HG03196 (cell line): ENCODE data around the gene NELFB.
A peak's percentile ranks its signal among the peaks of the same experiment; 100 is the strongest.

Experiments
- ATAC-seq: cut with Tn5 transposase; IDR thresholded peaks from one replicate; pipeline ENCODE4 v1.9.1; 2021; ENCODE audit not compliant: unreplicated experiment

Gene NELFB

DNA sequence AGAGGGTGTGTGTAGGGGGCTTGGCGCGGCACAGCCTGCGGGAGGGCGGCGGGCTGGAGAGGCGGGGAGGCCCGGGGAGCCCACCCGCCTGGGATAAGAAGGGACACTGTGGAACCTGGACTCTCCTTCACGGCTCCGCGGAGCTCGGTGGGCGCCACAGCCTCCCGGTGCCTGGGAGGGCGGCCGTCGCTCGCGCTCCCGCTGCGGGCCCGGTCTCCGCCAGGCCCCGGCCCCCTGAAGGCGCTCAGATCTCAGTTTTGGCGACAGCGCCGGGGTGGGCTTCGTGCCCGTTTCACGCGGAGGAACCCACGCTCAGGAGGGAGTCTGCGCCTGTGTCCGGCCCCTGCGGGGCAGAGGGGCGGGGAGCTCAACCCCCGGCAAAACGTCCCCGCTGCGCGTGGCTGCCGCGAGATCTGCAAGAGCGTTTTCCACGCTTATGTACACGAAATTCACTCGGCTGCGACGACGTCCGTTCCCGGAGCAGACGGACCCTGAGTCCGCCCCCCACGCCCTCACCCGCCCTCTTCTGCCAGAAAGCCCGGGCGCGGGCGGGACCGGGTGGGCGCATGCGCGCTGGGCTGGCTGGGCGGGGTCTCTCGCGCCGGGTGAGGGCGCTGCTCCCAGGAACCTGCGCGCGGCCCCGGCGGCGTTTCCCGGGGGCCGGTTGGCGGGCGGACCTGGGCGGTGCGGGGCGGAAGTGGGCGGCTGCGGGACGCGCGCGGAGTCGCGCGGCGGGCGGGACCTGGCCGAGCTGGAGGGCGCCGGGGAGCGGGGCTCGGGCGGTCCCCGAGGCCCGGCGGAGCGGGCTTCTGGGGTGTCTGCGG, at the start of gene NELFB:
Gene NELFB (plus strand): TSS at position 704 of the 824 bp plus-strand sequence.
- peak; percentile 71 for ATAC-seq

DNA sequence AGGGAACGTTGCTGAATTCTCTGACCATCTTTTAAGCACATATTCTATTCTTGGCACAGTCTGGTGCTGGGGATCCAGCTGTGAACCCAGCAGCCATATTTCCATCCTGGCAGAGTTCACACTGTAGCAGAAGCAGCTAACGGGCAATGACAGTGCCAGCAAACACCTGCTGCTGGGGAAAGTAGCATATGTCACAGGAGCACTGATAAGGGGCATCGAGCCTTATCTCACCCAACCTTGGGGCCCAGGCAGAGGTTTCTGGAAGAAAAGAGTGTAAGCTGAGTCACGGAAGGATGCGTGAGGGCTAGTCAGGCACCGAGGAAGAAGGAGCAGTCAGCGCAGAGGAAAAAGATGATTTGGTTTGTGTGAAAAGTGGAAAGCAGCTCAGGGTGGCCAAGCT, 48.5 kb upstream of the NELFB start:
- ATAC-seq = no peak

DNA sequence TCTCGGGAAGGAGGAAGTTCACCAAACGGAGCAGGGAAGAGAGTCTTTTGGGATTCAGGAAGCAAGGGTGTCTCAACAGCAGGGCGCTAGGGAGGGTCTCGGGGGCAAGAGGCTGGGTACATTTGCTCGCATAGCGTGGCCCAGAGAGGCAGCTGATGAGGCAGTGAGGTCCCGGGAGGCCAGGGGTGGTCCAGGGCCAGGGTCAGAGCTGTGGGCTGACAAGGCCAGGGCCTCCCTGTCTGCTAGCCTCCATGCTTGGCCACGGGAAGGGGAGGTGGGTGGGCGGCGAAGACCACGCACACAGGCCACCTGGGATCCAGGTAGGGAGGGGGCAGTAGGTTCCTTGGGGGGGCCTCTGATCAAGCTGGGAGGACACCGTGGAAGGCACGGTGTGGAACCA, 43.6 kb upstream of the NELFB start:
- ATAC-seq = no peak

DNA sequence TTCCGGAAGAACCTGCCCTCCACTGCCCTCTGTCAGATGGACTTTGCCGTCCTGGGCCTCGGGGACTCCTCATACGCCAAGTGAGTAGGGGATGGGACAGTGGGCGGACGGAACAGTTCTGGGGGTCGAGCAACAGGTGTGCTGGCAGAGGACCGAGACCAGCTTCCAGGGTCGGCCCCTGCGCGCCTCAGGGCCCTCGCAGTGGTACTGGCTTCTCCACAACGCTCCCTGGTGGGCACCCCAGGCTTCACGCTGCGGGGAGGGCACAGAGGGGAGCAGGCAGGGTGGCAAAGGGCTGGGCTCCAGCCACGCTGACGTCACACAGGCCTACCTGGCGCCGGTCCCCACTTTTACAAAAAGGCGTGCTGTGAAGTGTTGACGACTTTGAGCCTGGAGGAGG, 42.6 kb upstream of the NELFB start:
- no peak for ATAC-seq

DNA sequence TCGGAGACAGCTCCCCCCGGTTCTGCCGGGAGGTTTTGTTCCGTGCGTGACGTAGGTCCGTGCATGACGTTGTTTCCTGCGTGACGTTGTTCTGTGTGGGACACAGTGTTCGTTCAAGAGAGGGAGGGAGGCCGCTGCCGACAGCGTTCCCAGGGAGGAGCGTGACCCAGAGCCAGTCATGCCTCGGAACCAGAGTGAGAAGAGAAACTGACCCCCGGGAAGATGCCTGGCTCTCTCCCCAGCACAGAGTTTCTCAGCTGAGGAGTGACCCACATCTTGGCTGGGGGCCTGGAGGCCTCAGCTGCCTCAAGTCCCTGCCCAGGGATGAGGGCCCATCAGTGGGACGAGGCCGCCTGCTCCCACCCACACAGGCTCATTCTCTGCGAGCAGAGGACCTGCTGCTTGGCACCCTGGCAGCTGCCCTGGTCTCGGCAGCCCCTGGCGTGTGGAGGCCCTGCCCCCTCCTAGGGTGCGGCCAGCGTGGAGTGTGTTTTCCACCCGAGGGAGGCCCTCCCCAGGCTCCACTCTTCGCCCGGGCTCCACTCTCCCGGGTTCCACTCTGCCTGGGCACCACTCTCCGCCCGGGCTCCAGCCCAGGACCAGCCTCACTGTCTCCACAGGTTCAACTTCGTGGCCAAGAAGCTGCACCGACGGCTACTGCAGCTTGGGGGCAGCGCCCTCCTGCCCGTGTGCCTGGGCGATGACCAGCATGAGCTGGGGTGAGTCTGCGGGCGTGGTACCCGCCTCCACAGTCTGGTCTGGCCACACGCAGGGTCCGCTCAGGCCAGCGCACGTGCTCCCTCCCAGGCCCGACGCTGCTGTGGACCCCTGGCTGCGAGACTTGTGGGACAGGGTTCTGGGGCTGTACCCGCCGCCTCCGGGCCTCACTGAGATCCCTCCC, 41.7 kb upstream of the NELFB start:
- ATAC-seq = no peak

DNA sequence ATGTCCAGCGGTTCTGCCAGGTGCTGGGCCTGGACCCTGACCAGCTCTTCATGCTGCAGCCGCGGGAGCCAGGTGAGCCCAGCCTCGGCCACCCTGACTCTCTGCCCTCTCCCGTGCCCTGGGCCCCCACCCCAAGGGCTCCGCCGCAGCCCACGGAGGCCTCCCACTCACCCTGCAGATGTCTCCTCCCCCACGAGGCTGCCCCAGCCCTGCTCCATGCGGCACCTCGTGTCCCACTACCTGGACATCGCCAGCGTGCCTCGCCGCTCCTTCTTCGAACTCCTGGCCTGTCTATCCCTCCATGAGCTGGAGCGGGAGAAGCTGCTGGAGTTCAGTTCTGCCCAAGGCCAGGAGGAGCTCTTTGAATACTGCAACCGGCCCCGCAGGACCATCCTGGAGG, 40.5 kb upstream of the NELFB start:
- no peak for ATAC-seq

DNA sequence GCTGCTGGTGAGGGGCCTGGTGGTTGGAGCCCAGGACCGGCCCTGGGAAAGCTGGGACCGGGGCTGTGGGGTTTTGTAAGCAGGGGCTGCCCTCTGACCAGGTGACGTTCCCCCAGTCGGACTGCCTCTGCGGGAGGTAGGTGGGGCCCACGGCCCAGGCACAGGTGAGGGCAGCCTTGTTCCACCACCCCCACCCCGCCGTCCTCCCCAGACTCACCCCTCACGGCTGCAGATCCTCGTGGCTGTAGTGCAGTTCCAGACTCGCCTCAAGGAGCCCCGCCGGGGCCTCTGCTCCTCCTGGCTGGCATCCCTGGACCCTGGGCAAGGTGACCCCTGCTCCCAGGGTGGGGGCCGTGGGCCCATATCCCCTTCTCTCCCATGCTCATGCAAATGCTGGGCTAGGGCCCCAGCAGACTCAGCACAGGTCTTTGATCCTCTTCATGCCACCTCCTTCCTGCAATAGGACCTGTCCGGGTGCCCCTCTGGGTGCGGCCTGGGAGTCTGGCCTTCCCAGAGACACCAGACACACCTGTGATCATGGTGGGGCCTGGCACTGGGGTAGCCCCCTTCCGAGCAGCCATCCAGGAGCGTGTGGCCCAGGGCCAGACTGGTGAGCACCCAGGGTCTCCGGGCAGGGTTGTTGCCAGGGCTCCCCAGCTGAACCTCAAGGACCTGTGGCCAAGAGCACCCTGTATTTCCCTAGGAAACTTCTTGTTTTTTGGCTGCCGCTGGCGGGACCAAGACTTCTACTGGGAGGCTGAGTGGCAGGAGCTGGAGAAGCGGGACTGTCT, 39.7 kb upstream of the NELFB start:
- no peak for ATAC-seq

DNA sequence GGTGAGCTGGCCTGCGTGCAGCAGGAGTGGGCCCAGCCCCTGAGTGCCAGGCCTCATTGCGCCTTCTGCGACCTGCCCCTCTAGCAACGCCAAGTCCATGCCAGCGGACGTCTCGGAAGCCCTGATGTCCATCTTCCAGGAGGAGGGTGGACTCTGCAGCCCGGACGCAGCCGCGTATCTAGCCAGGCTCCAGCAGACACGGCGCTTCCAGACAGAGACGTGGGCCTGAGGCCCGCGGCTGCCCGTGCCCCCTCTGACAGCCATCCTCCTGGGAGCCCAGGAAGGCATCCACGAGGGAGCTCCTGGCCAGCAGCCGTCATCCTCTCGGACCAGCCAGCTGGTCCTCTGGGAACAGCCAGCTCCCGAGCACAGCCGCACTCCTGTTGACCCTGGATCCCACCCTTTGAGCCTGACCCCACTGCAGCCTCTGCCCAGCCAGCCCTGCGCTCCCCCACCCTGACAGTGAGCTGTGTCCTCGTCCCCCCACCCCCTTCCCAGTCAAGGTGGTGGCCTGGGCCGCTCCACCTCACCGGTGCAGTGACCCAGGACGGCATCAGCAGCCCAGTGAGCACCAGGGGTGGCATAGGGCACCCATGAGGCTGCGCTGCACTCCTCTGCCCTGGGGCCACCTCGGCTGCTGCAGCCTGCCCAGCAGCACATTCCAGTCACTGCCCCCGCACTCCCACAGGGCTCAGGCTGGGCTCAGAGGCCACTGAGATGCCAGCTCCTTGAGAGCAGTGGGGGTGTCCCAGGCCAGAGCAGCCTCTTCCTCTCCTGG, 38.8 kb upstream of the NELFB start:
- ATAC-seq = no peak

DNA sequence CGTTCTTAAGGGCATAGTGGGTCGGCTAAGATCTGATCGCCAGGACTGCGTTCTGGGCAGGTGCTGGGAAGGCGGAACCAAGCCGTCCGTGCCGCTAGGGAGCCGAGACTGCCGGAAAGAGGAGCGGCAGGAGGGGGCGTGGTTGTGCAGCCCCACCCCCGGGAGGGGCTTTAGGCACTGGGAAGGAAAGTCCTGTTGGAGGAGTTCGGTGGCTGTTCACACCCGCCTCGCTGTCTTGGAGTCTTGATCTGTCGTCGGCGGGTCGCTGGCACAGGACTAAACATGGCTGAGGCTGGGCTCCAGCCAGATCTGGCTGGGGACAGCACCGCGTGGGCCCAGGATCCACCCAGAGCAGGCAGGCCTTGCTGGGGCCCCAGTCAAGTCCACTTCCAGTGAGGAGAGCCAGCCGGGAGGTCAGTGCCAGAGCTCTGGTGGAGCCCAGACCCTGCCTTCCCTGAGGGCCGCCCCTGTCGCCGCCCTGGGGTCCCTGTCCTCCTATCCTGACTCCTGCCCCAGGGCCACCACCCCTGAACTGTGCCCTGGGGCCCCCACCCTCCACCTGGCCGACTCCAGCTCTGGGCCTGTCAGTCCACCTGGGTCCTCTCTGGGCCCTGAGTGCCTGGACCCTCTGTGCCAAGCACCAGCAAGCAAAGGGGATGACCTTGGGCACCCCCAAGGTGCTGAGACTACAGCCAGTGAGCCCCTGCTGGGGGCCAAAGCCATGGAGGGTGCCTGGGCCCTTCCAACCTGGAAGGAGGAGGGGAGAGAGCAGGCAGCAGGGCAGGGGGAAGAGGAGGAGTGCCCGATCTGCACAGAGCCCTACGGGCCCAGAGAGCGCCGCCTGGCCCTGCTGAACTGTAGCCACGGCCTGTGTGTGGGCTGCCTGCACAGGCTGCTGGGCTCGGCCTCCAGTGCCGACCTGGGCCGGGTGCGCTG, 37.6 kb upstream of the NELFB start:
- no peak for ATAC-seq

DNA sequence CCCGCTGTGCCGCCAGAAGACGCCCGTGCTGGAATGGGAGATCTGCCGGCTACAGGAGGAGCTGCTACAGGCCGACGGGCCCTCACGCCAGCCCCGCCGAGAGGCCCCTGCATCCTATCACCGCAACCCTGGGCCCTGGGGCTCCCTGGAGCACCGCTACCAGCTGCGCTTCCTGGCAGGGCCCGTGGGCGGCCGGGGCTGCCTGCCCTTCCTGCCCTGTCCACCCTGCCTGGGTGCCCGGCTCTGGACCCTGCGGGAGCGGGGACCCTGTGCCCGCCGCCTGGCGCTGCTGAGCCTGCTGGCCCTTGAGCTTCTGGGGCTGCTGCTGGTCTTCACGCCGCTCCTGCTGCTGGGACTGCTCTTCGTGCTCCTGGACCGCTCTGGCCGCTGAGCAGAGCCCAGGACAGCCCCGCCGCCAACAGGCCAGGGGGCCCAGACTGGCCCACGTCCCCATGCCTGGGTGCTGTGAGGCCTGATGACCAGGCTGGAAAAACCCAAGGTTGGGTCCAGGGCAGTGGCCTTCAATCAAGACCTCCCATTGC, 36.8 kb upstream of the NELFB start:
- no peak for ATAC-seq

DNA sequence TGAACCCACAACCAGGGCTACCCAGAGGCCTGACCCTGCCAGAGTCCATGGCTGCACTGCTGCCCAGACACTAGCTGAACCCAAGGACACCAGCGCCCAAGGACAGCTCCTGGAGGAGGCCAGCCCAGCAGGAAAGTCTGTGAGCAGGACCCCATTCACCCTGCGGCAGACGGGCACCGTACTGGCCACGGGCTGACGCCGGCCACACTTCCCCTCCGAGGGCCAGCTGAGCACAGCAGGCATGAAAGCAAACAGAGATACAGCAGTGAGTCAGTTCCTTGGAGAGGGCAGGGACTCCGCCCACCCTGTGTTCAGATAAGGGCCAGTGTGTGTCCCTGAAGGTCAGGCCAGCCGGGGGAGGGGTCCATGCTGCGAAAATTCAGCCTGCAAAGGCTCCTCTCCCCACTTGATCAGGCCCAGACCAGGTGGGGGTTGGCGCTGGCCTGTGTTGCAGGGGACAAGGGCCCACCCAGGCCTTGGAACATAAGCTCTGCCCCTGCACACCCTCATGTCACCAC, 36.3 kb upstream of the NELFB start:
- no peak for ATAC-seq

DNA sequence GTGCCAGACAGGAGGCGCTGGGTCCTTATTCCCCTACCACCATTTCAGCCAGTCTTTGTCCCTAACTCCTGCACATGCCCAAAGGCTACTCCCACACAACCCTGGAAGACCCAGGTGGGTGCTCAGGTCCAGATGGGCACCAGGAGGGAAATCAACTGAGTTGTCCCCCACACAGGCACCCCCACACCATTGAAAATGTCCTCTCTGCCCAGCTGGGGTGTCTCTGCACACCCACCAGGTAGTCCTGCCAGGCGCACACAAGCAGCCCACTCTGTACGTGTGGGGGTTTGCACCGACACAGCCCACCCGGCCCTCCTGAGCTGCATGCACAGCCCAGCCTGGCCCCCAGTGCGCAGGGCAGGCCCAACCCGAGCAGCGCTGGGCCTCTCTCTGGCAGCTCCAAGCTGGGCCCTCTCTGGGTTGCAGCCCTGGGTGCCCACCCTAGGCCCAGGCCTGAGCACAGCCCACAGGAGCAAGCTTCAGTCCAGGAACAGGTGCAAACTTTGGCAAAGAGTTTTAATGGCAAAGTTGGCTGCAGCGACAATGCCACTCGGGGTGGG, 35.3 kb upstream of the NELFB start:
- no peak for ATAC-seq

DNA sequence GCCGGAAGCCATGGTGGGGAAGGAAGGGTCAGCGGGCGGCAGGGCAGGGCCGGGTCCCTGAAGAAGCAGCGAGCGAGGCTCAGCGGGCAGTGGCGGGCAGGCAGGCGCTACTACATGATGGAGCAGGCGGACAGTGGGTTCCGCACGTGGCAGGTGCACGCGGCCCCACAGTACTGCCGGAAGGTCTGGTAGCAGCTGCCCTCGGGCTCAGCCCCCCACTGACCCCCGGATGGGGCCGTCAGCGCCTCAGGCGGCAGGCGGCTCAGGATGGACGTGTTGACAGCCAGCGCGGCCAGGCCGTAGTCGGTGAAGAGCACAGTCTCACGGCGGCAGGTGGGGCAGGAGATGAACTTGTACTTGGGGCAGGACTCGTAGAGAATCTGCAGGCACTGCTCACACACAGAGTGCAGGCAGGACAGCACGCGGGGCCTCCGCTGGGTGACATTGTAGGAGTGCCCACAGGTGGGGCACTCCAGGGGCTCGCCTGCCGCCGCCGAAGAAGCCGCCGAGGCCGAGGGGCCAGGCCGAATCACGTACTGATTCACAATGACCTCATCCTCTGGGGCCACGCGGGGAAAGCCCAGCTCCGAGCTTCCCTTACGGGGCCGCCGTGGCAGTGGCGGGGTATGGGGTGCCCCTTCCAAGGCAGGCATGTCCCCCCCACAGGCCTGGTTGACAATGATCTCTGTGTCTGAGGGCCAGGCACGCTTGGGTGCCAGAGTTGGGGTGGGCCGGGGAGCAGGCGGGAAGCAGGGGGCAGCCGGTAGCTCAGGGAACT, 34.6 kb upstream of the NELFB start:
- ATAC-seq = no peak

DNA sequence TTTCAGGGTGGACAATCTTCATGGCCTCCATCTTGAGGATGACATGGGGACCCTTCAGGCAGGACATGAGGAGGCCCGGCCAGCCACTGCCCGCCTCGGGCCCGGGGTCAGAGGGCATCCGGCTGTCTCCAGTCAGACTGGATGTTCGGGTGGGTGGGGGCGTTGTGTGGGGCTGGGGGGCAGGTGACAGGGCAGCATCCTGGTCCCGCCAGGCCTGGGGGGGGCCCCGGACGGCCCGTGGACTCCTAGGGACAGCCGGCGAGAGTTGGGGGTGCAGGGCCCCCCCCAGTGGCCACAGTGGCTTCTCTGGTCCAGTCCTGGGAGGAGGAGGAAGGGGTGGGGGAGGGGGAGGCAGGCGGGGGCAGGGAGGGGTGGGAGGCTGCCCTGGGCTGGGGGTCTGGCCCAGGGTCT, 34.0 kb upstream of the NELFB start:
- no peak for ATAC-seq

DNA sequence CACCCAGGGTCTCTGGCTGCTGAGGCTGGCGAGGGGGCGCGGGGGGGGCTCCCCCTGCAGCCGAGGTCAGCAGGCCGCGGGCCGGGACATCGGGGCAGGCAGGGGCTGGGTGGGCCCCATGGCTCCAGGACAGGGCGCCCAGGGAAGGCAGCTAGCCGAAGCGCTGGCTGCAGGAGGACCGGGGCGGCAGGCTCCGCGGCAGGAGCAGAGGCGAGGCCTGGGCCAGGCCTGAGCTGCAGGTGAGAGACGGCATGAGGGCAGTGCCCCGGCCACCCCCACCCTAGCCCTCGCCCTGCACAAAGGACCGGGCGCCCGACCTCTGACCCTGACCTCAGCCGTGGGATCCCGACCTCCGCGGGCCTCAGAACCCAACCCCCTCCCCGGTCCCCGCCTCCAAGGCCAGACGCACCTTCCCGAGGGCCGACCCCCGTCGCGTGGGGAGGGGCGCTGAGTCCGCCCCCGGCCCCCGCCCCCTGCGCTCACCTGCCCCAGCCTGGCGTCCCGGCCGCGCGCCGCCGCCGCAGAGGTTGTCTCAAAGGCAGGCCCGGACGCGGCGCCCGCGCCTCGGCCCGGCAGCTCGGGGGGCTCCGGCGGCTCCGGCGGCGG, 33.5 kb upstream of the NELFB start:
- ATAC-seq = no peak

DNA sequence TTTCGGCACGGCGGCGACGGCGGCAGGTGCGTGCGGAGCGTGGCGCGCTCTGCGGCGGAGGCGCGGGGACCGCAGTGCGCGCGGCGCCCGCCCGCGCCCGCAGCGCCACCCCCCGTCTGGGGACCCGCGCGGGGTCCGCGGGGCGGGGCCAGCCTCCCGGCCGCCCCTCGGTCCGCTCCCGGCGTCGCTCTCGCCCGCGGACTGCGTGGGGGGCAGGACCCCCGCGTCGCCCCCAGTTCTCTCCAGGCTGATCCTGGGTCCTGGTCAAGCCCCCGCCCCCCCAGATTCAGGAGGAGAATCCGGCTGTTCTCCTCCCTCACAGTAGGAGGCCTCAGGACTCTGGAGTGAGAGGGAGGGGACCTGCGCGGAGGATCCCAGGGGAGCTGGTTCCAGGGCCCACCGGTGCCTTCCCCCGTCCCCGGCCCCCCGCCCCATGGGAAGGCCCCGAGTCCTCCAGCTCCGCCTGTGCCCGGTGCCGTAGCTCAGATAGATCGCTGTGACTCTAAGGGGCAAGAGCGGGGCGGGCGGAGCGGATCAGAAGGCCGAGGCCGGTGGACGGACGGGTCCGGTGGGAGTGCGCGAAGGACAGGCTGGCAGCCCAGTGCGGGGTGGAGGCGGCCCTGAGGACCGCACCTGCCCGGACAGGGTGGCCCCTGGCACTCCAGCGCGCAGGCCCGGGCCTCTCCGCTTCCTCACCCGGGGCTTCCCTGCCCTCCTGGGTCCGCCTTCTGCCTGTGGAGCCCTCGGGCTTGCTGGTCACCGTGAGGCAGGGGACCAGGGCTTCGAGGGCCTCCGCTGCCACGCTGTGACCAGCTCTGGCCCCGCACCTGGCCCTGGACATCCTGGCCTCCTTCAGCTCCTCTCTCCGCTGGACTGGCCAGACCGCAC, 32.7 kb upstream of the NELFB start, which contains the start of gene RNF208:
Gene RNF208 (minus strand): TSS at position 51 of the 888 bp plus-strand sequence. CDS start 1,028 bp downstream, outside the sequence.
- peak; percentile 5 for ATAC-seq
